Panc1 (cell line): Measurements from ENCODE around the gene GBX1. TPM values are rescaled to one million over a fixed set of nuclear protein-coding genes. Genes with fewer than 3 reads are reported as not detected.

ENCODE experiments used
- ATAC-seq: fragments of 200-7000 bp; cut with Tn5 transposase; 2 replicates; pipeline ENCODE4 v1.9.1; 2020; ENCODE audit warnings: mild to moderate bottlenecking, moderate library complexity
- BruUV-seq: library from RNA; stranded (reverse); fragments of 400-500 nt; replicated peaks from 2 replicates; lab custom pipeline; 2021; lab: Mats Ljungman, UMichigan
- CTCF ChIA-PET: fragments of 300-600 bp; sonication (Branson Sonifier 250); formaldehyde crosslinking; loops from one replicate; lab custom pipeline; 2022; ENCODE audit warnings: antibody characterized with exemption; lab: Charles Lee
- POLR2A ChIA-PET: fragments of 300-600 bp; sonication (Branson Sonifier 250); formaldehyde crosslinking; loops from one replicate; lab custom pipeline; 2022; ENCODE audit warnings: antibody characterized with exemption; lab: Charles Lee
- DNase-seq: peaks from one replicate; pipeline ENCODE4 v3.0.0-alpha.2; 2010; ENCODE audit warnings: low read depth, low spot score
- H3K27ac ChIP-seq: 2 replicates; pipeline ENCODE4 v1.5.1; 2011; ENCODE audit warnings: mild to moderate bottlenecking, low read length, inconsistent platforms
- H3K27me3 ChIP-seq: fragments of 200-500 bp; sonication (Bioruptor generic); 2 replicates; pipeline ENCODE4 v1.6.0; 2014; ENCODE audit warnings: low read length, inconsistent platforms; ENCODE audit not compliant: control insufficient read depth, insufficient read depth
- H3K36me3 ChIP-seq: fragments of 200-500 bp; sonication (Bioruptor generic); 2 replicates; pipeline ENCODE4 v1.5.1; 2014; ENCODE audit warnings: inconsistent platforms, mild to moderate bottlenecking, low read length, moderate library complexity; ENCODE audit not compliant: control insufficient read depth, insufficient read depth
- H3K4me1 ChIP-seq: 2 replicates; pipeline ENCODE4 v1.5.1; 2011; ENCODE audit warnings: inconsistent platforms, mild to moderate bottlenecking, low read length, moderate library complexity; ENCODE audit not compliant: control insufficient read depth, insufficient read depth
- H3K4me3 ChIP-seq, 2 experiments: 2 replicates each; pipeline ENCODE4 v1.5.1; 2011 to 2012; ENCODE audit warnings: low read depth in 2 of 2, low read length in 2 of 2, mild to moderate bottlenecking in 2 of 2, inconsistent platforms in 1 of 2, moderate library complexity in 1 of 2
- H3K9me3 ChIP-seq: fragments of 200-500 bp; sonication (Bioruptor generic); 2 replicates; pipeline ENCODE4 v1.5.1; 2014; ENCODE audit warnings: low read depth, mild to moderate bottlenecking, inconsistent platforms, low read length, moderate library complexity; ENCODE audit not compliant: control insufficient read depth, insufficient read depth
- POLR2AphosphoS5 ChIP-seq: IDR thresholded peaks from 2 replicates; pipeline ENCODE4 v1.6.1; 2012; ENCODE audit warnings: mild to moderate bottlenecking, low read depth, low read length, moderate library complexity
- REST ChIP-seq, 2 experiments: IDR thresholded peaks; 2 replicates each; pipeline ENCODE4 v1.6.1; 2011 to 2012; ENCODE audit warnings: low read depth in 2 of 2, control low read depth in 1 of 2, low read length in 1 of 2, mild to moderate bottlenecking in 1 of 2, moderate library complexity in 1 of 2; ENCODE audit not compliant: insufficient read depth in 1 of 2
- SIN3A ChIP-seq: IDR thresholded peaks from 2 replicates; pipeline ENCODE4 v1.6.1; 2012; ENCODE audit warnings: low read depth, mild to moderate bottlenecking, low read length, moderate library complexity, borderline replicate concordance; ENCODE audit not compliant: insufficient read depth
- TCF7L2 ChIP-seq: IDR thresholded peaks from 2 replicates; pipeline ENCODE4 v1.6.1; 2011; ENCODE audit warnings: mild to moderate bottlenecking, low read depth, low read length, inconsistent platforms
- in situ Hi-C: cut with HindIII; loops from 2 replicates; pipeline ENCODE4 v1.10.0; 2016; ENCODE audit warnings: low sequenced_read_pairs, low pct_unique_long_range_greater_than_20kb
- intact Hi-C: fragments of 100-400 bp; cut with micrococcal nuclease; formaldehyde crosslinking; loops from one replicate; pipeline ENCODE4 v1.10.0; 2022; ENCODE audit not compliant: unreplicated experiment
- total RNA-seq: library from RNA; stranded (reverse); gene quantifications from one replicate; pipeline ENCODE4 v1.2.1, GENCODE V29; 2021; ENCODE audit not compliant: unreplicated experiment
- TF ChIP-seq, protein P1 (sequence below): fragments of 450-650 bp; IDR thresholded peaks from 2 replicates; pipeline ENCODE4 v1.5.1; 2017; ENCODE audit warnings: mild to moderate bottlenecking

Gene GBX1
- total RNA-seq, 1 experiment from 2014 or later: not detected

DNA sequence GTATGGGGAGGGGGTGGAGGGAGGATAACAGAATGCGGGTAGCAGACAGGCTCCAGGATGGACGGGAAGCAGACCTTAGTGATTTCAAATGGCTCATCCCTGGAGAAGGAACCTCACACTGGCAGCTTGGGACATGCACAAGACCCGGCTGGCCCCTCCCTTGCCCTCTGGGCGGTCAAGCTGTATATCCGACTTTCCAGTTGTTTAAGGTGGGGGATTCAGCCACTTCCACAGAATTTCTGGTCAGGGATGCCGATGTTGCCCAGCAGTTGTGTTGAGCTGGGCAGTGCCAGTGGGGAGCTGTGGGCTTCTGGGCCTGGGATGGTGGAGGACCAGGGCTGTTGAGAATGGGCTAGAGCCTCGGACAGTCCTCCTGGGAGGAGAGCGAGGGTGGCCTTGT, 38.8 kb downstream of the GBX1 start:
- in situ Hi-C loops (no loop called here), intact Hi-C loops (no loop called here)
- Histone ChIP-seq H3K9me3 (no peaks in the 10 kb centered on the region), H3K4me1 (no peaks in the 10 kb centered on the region), H3K27ac (no peak overlapping the region), H3K4me3 (no peak overlapping the region), H3K36me3 (no peaks in the 10 kb centered on the region), H3K27me3 (no peaks in the 10 kb centered on the region)
- no peak for TF ChIP-seq TCF7L2
- no peak for TF ChIP-seq POLR2AphosphoS5
- no peak for TF ChIP-seq SIN3A
- TF ChIP-seq, protein P1, sequence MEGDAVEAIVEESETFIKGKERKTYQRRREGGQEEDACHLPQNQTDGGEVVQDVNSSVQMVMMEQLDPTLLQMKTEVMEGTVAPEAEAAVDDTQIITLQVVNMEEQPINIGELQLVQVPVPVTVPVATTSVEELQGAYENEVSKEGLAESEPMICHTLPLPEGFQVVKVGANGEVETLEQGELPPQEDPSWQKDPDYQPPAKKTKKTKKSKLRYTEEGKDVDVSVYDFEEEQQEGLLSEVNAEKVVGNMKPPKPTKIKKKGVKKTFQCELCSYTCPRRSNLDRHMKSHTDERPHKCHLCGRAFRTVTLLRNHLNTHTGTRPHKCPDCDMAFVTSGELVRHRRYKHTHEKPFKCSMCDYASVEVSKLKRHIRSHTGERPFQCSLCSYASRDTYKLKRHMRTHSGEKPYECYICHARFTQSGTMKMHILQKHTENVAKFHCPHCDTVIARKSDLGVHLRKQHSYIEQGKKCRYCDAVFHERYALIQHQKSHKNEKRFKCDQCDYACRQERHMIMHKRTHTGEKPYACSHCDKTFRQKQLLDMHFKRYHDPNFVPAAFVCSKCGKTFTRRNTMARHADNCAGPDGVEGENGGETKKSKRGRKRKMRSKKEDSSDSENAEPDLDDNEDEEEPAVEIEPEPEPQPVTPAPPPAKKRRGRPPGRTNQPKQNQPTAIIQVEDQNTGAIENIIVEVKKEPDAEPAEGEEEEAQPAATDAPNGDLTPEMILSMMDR: no peak
- TF ChIP-seq REST (IDR thresholded peaks at IDR 0.05; ENCODE audit: insufficient read depth in 1 of 2, low read depth in 2 of 2, low read length in 1 of 2): no peak
- BruUV-seq: no TSS peak
- DNase-seq (no peak), ATAC-seq (no peak)
- CTCF ChIA-PET: no interaction called here
- POLR2A ChIA-PET: interaction anchor here (0.5 kb wide), 1 partner anchor 357 kb away, joined by 10 read pairs; no protein-coding TSS in a partner anchor

DNA sequence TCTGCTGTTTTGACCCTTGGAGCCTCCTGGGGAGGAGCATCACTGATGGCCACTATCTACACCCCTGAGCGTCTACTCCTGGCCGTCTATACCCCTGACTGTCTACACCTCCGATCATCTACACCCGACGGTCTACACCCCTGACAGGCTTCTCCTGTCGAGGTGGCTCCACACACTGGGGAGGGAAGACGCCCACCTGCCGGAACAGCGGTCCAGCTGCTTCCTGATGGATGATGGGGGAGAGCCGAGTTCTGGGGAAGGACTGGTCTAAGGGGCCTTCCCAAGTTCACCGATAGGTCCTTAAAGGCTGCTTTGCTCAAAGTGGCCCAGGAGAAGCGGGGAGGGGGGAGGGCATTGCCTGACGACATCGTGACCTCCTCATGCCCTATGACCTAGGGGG, 39.4 kb downstream of the GBX1 start:
- no peak overlapping the region for H3K27ac ChIP-seq
- H3K36me3 ChIP-seq: no peaks in the 10 kb centered on the region

More for the DNA sequence above, 39.4 kb downstream of the GBX1 start:
- BruUV-seq: no TSS peak
- ATAC-seq (no peak), DNase-seq (no peak)
- in situ Hi-C loops: no loop called here
- CTCF ChIA-PET: no interaction called here
- H3K4me3 ChIP-seq: no peak overlapping the region
- no peak for TF ChIP-seq POLR2AphosphoS5
- no peak for TF ChIP-seq SIN3A
- no peak for TF ChIP-seq REST (IDR thresholded peaks at IDR 0.05; ENCODE audit: insufficient read depth in 1 of 2, low read depth in 2 of 2, low read length in 1 of 2)
- TF ChIP-seq, protein P1: no peak
- TF ChIP-seq TCF7L2: no peak
- H3K27me3 ChIP-seq: no peaks in the 10 kb centered on the region
- H3K9me3 ChIP-seq: no peaks in the 10 kb centered on the region
- no peaks in the 10 kb centered on the region for H3K4me1 ChIP-seq
- POLR2A ChIA-PET: no interaction called here
- intact Hi-C loops: no loop called here
